DLD1 (cell line): ENCODE data around the gene NME7.

Experiments used
- in situ Hi-C: cut with HindIII; loops from 2 replicates; pipeline ENCODE4 v1.10.0; 2017; ENCODE audit warnings: low sequenced_read_pairs

Gene NME7

GRCh38 chr1:169110689-169111447 is 256.7 kb downstream of the NME7 start:
- in situ Hi-C loops, result loop anchor here (25.0 kb wide), 1 partner anchor 99 kb away; no protein-coding TSS in a partner anchor

GRCh38 chr1:169110236-169110635 is 257.4 kb downstream of the NME7 start:
- in situ Hi-C loops, result loop anchor here (25.0 kb wide), 1 partner anchor 98 kb away; no protein-coding TSS in a partner anchor

DNA sequence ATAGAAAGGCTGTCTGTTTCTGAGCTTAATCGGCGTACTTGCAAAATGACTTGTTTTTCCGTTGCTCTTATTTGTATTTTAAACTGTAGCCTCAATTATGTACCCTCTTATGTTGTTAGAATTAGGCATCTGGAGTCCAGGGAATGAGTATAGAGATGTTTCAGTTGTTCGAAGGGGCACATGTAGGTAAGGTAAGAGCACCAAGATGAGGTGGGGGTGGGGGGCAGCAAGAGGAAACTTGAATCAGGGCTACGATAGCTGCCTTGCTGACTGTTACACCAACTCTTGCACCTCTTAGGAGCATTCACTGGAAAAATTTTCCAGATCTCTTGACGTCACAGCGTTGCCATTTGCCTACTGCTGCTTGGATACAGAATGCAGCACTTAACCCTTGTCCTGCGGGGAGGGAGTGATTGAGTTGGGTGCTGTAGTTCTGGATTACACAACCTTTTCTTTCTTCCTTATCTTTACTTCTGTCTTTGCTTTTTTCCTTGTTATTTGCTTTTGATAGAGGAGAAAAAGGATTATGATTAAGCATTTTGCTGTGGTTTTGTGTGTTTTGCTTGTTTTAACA is 257.9 kb downstream of the NME7 start:
- in situ Hi-C loops, result loop anchor here (25.0 kb wide), 1 partner anchor 97 kb away; no protein-coding TSS in a partner anchor

GRCh38 chr1:169108863-169109560 is 258.6 kb downstream of the NME7 start:
- in situ Hi-C loops, result loop anchor here (25.0 kb wide), 1 partner anchor 97 kb away; no protein-coding TSS in a partner anchor

DNA sequence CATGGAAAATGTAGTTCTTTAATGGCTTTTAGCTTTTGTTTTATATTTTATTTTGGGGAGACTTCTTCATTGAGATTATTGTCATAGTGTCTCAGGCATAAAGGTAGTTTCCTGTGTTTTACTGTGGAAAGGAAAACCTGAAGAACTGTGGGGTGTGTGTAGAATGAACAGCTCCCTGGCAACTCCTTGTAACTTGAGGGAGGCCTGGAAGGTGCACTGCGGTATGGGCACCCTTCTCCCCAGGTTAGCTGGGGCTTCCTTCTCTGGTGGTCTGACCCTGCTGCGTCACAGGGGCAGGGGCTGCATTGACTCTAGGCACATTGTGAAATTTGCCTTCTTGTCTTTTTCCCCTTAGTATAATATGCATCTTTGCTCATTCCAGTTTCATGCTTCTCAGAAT is 259.4 kb downstream of the NME7 start:
- in situ Hi-C loops, result loop anchor here (25.0 kb wide), 1 partner anchor 96 kb away; no protein-coding TSS in a partner anchor

- in situ Hi-C loops, result loop anchor here (25.0 kb wide), 1 partner anchor 95 kb away; no protein-coding TSS in a partner anchor
Observed at GRCh38 chr1:169107603-169108208, 259.9 kb downstream of the NME7 start.

GRCh38 chr1:169106921-169107602 is 260.5 kb downstream of the NME7 start:
- in situ Hi-C loops, result loop anchor here (25.0 kb wide), 1 partner anchor 95 kb away; no protein-coding TSS in a partner anchor

GRCh38 chr1:169106095-169106920 is 261.3 kb downstream of the NME7 start, which contains the start of gene ATP1B1:
Gene ATP1B1, plus strand, starts transcription at chr1:169106690. Its CDS starts 140 bp downstream, at chr1:169106830.
- in situ Hi-C loops, result loop anchor here (25.0 kb wide), 1 partner anchor 94 kb away; no protein-coding TSS in a partner anchor

DNA sequence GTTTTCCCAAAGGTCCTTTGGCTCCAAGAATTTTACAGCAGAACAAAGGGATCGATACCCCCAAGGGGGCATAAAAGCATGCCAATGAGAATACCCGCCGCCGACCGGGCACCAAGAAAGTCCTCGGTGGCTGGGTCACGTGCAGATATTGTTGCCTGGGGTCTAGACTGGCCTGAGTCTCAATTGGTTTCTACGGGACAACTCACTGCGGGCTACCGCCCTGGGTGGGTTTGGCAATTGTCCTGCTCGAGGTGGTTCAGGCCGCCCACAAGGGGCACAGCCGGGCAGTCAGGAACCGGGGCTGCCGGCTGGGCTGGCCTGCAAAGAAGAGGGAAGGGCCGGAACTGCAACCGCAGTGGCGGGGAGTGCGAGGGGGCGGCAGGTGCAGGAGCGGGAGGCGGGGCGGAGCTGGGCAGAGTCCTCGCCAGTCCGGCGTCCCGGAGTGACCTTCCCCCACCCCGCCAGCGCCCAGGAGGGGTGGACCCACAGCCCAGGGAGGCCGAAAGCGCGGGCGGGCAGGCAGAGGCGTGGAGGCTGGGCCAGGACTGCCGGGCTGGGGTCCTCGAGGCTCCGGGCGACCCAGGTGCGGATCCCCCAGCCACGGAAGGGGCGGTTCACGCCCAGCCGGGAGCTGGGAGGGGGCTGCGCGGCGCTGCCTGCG is 262.0 kb downstream of the NME7 start:
- in situ Hi-C loops, result loop anchor here (25.0 kb wide), 1 partner anchor 93 kb away; no protein-coding TSS in a partner anchor

DNA sequence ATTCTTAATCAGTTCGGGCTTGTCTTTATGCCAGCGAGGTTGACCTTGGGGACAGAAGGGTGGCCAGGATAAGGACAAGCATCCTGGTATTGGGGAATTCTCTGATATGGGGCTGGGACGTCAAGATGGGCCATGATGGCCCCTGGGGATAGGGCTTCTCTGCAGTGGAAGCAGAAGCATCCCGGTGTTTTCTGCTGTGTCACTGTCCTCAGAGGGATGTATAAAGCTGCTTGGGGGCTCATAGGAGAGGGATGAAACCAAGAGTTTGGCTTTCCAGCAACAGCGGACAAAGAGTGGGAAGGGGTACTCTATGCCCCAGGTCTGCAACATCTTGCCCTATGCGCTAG is 262.5 kb downstream of the NME7 start:
- in situ Hi-C loops, result loop anchor here (25.0 kb wide), 1 partner anchor 93 kb away; no protein-coding TSS in a partner anchor

DNA sequence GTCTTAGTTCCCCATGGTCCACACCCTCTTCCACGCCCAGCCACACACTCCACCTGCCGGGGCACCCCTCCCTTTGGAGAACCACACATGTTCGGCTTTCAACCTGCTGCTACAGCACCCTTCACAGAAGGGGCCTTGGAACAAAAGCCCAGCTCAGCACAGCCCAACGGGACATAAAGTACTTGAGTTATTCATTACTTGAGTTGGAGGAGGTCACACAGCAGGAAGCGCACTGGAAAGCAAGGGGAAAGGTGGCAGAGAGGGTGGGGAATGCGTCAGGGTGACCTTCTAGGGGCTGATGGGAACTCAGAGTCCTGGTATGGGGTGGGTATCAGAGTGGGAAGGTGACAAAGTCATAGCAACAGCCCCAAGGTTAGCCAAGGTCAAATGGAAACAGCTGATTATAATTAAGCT is 264.1 kb downstream of the NME7 start:
- in situ Hi-C loops, result loop anchor here (25.0 kb wide), 1 partner anchor 91 kb away; no protein-coding TSS in a partner anchor

DNA sequence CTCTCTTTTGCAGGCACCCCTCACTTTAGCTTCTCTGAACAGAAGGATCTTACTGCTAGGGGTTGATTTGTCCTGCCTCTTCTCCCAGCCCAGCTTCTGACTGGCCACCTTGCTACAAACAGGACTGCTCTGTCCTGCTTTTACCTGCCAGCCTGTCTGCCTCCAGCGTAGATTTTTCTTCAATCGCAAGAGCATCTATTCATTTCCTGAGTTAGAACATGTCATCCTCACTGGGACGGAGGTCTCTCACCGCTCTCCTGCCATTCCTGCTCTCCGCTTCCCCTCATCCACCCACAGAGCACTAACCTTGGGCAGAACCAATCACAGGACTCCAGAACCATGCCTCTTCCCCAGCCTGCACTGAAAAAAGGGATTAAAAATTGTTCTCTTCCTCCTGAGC is 264.6 kb downstream of the NME7 start:
- in situ Hi-C loops, result loop anchor here (25.0 kb wide), 1 partner anchor 91 kb away; no protein-coding TSS in a partner anchor

DNA sequence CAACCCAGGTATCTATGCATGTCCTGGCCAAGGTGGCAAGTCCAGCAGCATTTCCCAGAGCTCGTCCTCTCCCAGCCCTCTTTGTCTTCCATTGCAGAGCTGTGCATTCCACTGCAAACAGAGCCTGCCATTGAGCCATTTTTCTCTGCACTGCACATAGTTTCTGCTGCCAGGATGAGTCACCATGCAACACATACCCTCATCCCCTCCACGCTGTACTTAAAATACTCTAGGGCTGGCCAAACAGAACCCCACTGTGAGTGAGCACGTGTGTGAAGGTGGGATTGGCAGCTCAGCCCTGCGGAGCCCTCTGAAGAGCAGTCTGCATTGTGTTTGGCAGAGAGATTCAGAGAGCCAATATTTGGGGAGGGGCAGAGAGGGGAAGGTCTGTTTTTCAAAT is 265.0 kb downstream of the NME7 start:
- in situ Hi-C loops, result loop anchor here (25.0 kb wide), 1 partner anchor 90 kb away; no protein-coding TSS in a partner anchor

DNA sequence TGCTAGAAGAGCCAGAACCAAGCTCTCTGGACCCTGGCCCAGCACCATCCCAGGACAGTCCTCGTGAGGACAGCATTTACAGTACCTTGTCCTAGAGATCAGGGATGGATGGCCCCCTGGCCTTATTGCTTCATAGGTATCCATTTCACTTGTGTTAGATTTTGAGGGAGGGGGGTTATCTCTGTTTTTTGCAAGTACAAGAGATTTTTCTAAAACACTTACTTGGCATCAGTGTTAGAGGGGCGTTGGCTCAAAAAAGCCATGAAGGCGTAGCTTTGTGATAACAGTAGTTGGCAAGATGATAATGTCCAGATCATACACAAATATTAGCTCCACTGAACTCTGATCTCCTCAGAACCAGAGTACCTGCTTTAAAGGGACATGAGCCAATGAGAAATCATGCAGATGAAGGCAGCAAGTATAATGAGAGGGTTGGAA is 266.9 kb downstream of the NME7 start:
- in situ Hi-C loops, result loop anchor here (25.0 kb wide), 1 partner anchor 88 kb away; no protein-coding TSS in a partner anchor

DNA sequence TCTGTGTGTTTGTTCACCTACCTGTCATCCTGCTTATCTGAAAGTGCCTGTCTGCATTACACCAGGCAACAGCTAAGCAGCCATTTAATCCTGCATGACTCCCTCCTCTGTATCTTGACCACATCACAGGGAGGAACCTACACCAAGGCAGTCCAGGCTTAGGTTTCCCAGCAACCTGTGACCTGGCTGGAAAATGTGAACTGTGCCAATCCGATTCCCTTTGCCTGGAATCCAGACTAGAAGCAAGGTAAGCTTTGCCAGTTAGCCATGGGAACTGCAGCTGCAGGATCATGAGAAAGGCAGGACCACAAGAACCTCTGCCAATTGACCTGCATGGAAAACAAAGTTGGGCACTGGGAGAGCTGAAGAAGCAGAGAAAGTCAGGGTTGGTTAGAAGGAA is 267.4 kb downstream of the NME7 start:
- in situ Hi-C loops, result loop anchor here (25.0 kb wide), 1 partner anchor 88 kb away; no protein-coding TSS in a partner anchor

GRCh38 chr1:169099561-169099960 is 268.0 kb downstream of the NME7 start:
- in situ Hi-C loops, result no loop called here

DNA sequence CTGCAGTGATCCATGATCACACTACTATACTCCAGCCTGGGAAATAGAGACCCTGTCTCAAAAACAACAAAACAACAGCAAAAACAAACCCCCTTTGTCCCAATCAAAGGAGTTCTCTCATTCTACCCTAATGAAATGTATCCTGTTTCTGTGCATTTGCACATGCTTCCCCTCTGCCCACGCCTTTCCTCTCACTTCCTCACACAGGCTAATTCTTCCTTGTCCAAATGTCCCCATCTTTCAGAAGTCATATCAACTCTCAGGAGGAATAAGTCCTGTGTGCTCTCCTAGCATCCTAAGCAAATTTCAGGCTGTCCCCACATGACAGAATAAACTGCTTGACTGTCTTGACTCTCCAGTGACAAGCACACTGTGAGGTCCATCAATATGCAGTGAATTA is 269.2 kb downstream of the NME7 start:
- in situ Hi-C loops, result no loop called here

- in situ Hi-C loops, result no loop called here
Observed at GRCh38 chr1:169094897-169095569, 272.6 kb downstream of the NME7 start.
